OCI-LY3 (cell line): ENCODE results near the gene ST3GAL6.

Source experiments
- H2AFZ ChIP-seq: fragments of 200-600, 300-600 bp; shearing (Covaris generic); 2 replicates; pipeline ENCODE4 v1.6.0; 2014; ENCODE audit warnings: antibody characterized with exemption, low read depth, low read length
- H3K27ac ChIP-seq: fragments of 200-600, 300-600 bp; sonication (generic); 2 replicates; pipeline ENCODE4 v1.5.1; 2014; ENCODE audit warnings: mild to moderate bottlenecking, low read length, moderate library complexity, mixed read lengths
- H3K27me3 ChIP-seq: fragments of 200-600, 300-600 bp; sonication (generic); 2 replicates; pipeline ENCODE4 v1.6.1; 2014; ENCODE audit warnings: low read depth, low read length, mixed read lengths
- H3K36me3 ChIP-seq: fragments of 200-600, 300-600 bp; sonication (generic); replicated peaks from 2 replicates; pipeline ENCODE3; 2014; ENCODE audit warnings: low read depth, low read length, mixed read lengths
- H3K4me1 ChIP-seq: fragments of 300-600, 200-600 bp; sonication (generic); 2 replicates; pipeline ENCODE4 v1.6.1; 2014; ENCODE audit warnings: low read length, mixed read lengths
- H3K4me2 ChIP-seq: fragments of 200-600, 300-600 bp; sonication (generic); 2 replicates; pipeline ENCODE4 v1.6.1; 2014; ENCODE audit warnings: low read length, mixed read lengths
- H3K4me3 ChIP-seq: fragments of 300-600, 200-600 bp; sonication (generic); 2 replicates; pipeline ENCODE4 v1.5.1; 2014; ENCODE audit warnings: antibody characterized with exemption, mild to moderate bottlenecking, low read length, moderate library complexity
- H3K79me2 ChIP-seq: fragments of 300-600, 200-600 bp; shearing (Covaris generic); 2 replicates; pipeline ENCODE4 v1.6.1; 2014; ENCODE audit warnings: mild to moderate bottlenecking, low read length, mixed read lengths
- H3K9ac ChIP-seq: fragments of 300-600, 200-600 bp; shearing (Covaris generic); 2 replicates; pipeline ENCODE4 v1.6.0; 2014; ENCODE audit warnings: mild to moderate bottlenecking, low read length, moderate library complexity
- H3K9me3 ChIP-seq: fragments of 200-600, 300-600 bp; shearing (Covaris generic); 2 replicates; pipeline ENCODE4 v1.6.1; 2014; ENCODE audit warnings: low read length, mixed read lengths; ENCODE audit not compliant: insufficient read depth
- H4K20me1 ChIP-seq: fragments of 200-600, 300-600 bp; sonication (generic); 2 replicates; pipeline ENCODE4 v1.6.1; 2016; ENCODE audit warnings: low read length, mixed read lengths; ENCODE audit not compliant: insufficient read depth
- CTCF ChIP-seq: fragments of 200-600, 300-600 bp; sonication (generic); IDR thresholded peaks from 2 replicates; pipeline ENCODE4 v1.5.1; 2014; ENCODE audit warnings: antibody characterized with exemption, low read length, low read depth
- EZH2phosphoT487 ChIP-seq: fragments of 200-600 bp; shearing (Covaris generic); IDR thresholded peaks from 2 replicates; pipeline ENCODE4 v1.6.1; 2018; ENCODE audit warnings: antibody characterized with exemption, mixed run types, low read depth

Gene ST3GAL6

GRCh38 chr3:98750276-98750919 lies 12.7 kb upstream of the ST3GAL6 start:
- Histone ChIP-seq H3K4me3 (no peak overlapping the region), H3K4me1 (no peaks in the 10 kb centered on the region), H3K27me3 (no peaks in the 10 kb centered on the region), H3K4me2 (no peak overlapping the region), H3K79me2 (no peaks in the 10 kb centered on the region), H2AFZ (no peak overlapping the region), H3K36me3 (no peaks in the 10 kb centered on the region), H3K9ac (no peak overlapping the region), H3K27ac (no peak overlapping the region), H3K9me3 (no peaks in the 10 kb centered on the region), H4K20me1 (no peaks in the 10 kb centered on the region)
- TF ChIP-seq CTCF (no peak), EZH2phosphoT487 (no peak)

GRCh38 chr3:98754483-98754882 lies 8.7 kb upstream of the ST3GAL6 start:
- no peaks in the 10 kb centered on the region for H3K79me2 ChIP-seq
- no peaks in the 10 kb centered on the region for H3K36me3 ChIP-seq
- TF ChIP-seq EZH2phosphoT487 (no peak), CTCF (no peak)
- H2AFZ ChIP-seq: no peak overlapping the region
- H3K9me3 ChIP-seq: no peaks in the 10 kb centered on the region
- no peak overlapping the region for H3K27ac ChIP-seq
- H3K4me2 ChIP-seq: no peak overlapping the region
- peaks cover 9% of the 10 kb centered on the region for H3K4me1 ChIP-seq
- H4K20me1 ChIP-seq: no peaks in the 10 kb centered on the region
- H3K27me3 ChIP-seq: no peaks in the 10 kb centered on the region
- no peak overlapping the region for H3K4me3 ChIP-seq
- no peak overlapping the region for H3K9ac ChIP-seq

- Histone ChIP-seq H3K4me1 (peaks cover 10% of the 10 kb centered on the region), H3K9me3 (no peaks in the 10 kb centered on the region), H3K79me2 (no peaks in the 10 kb centered on the region), H3K4me3 (no peak overlapping the region), H3K27ac (no peak overlapping the region), H3K9ac (no peak overlapping the region), H3K36me3 (no peaks in the 10 kb centered on the region), H4K20me1 (no peaks in the 10 kb centered on the region), H3K4me2 (no peak overlapping the region), H2AFZ (no peak overlapping the region), H3K27me3 (no peaks in the 10 kb centered on the region)
- TF ChIP-seq EZH2phosphoT487: no peak
- no peak for TF ChIP-seq CTCF
These were observed 7.5 kb upstream of the ST3GAL6 start for GRCh38 chr3:98755601-98756000.

- no peak overlapping the region for H2AFZ ChIP-seq
- H3K27me3 ChIP-seq: no peaks in the 10 kb centered on the region
- no peak overlapping the region for H3K27ac ChIP-seq
- no peak overlapping the region for H3K4me3 ChIP-seq
- H3K79me2 ChIP-seq: no peaks in the 10 kb centered on the region
- H4K20me1 ChIP-seq: no peaks in the 10 kb centered on the region
- TF ChIP-seq EZH2phosphoT487 (no peak), CTCF (no peak)
- no peaks in the 10 kb centered on the region for H3K9me3 ChIP-seq
- H3K9ac ChIP-seq: no peak overlapping the region
- peaks cover 50% of the 10 kb centered on the region for H3K4me1 ChIP-seq
- no peaks in the 10 kb centered on the region for H3K36me3 ChIP-seq
- no peak overlapping the region for H3K4me2 ChIP-seq
These were observed 3.5 kb upstream of the ST3GAL6 start for GRCh38 chr3:98759629-98760028.
